Panc1 (cell line): Measurements from ENCODE around the gene EPHA3. TPM values are rescaled to one million over a fixed set of nuclear protein-coding genes. Genes with fewer than 3 reads are reported as not detected.

Source experiments
- ATAC-seq: fragments of 200-7000 bp; cut with Tn5 transposase; 2 replicates; pipeline ENCODE4 v1.9.1; 2020; ENCODE audit warnings: mild to moderate bottlenecking, moderate library complexity
- BruUV-seq: library from RNA; stranded (reverse); fragments of 400-500 nt; replicated peaks from 2 replicates; lab custom pipeline; 2021; lab: Mats Ljungman, UMichigan
- CTCF ChIA-PET: fragments of 300-600 bp; sonication (Branson Sonifier 250); formaldehyde crosslinking; loops from one replicate; lab custom pipeline; 2022; ENCODE audit warnings: antibody characterized with exemption; lab: Charles Lee
- POLR2A ChIA-PET: fragments of 300-600 bp; sonication (Branson Sonifier 250); formaldehyde crosslinking; loops from one replicate; lab custom pipeline; 2022; ENCODE audit warnings: antibody characterized with exemption; lab: Charles Lee
- DNase-seq: peaks from one replicate; pipeline ENCODE4 v3.0.0-alpha.2; 2010; ENCODE audit warnings: low read depth, low spot score
- H3K27ac ChIP-seq: 2 replicates; pipeline ENCODE4 v1.5.1; 2011; ENCODE audit warnings: mild to moderate bottlenecking, low read length, inconsistent platforms
- H3K27me3 ChIP-seq: fragments of 200-500 bp; sonication (Bioruptor generic); 2 replicates; pipeline ENCODE4 v1.6.0; 2014; ENCODE audit warnings: low read length, inconsistent platforms; ENCODE audit not compliant: control insufficient read depth, insufficient read depth
- H3K36me3 ChIP-seq: fragments of 200-500 bp; sonication (Bioruptor generic); 2 replicates; pipeline ENCODE4 v1.5.1; 2014; ENCODE audit warnings: inconsistent platforms, mild to moderate bottlenecking, low read length, moderate library complexity; ENCODE audit not compliant: control insufficient read depth, insufficient read depth
- H3K4me1 ChIP-seq: 2 replicates; pipeline ENCODE4 v1.5.1; 2011; ENCODE audit warnings: inconsistent platforms, mild to moderate bottlenecking, low read length, moderate library complexity; ENCODE audit not compliant: control insufficient read depth, insufficient read depth
- H3K4me3 ChIP-seq, 2 experiments: 2 replicates each; pipeline ENCODE4 v1.5.1; 2011 to 2012; ENCODE audit warnings: low read depth in 2 of 2, low read length in 2 of 2, mild to moderate bottlenecking in 2 of 2, inconsistent platforms in 1 of 2, moderate library complexity in 1 of 2
- H3K9me3 ChIP-seq: fragments of 200-500 bp; sonication (Bioruptor generic); 2 replicates; pipeline ENCODE4 v1.5.1; 2014; ENCODE audit warnings: low read depth, mild to moderate bottlenecking, inconsistent platforms, low read length, moderate library complexity; ENCODE audit not compliant: control insufficient read depth, insufficient read depth
- CTCF ChIP-seq: fragments of 450-650 bp; IDR thresholded peaks from 2 replicates; pipeline ENCODE4 v1.5.1; 2017; ENCODE audit warnings: mild to moderate bottlenecking
- POLR2AphosphoS5 ChIP-seq: IDR thresholded peaks from 2 replicates; pipeline ENCODE4 v1.6.1; 2012; ENCODE audit warnings: mild to moderate bottlenecking, low read depth, low read length, moderate library complexity
- REST ChIP-seq, 2 experiments: IDR thresholded peaks; 2 replicates each; pipeline ENCODE4 v1.6.1; 2011 to 2012; ENCODE audit warnings: low read depth in 2 of 2, control low read depth in 1 of 2, low read length in 1 of 2, mild to moderate bottlenecking in 1 of 2, moderate library complexity in 1 of 2; ENCODE audit not compliant: insufficient read depth in 1 of 2
- SIN3A ChIP-seq: IDR thresholded peaks from 2 replicates; pipeline ENCODE4 v1.6.1; 2012; ENCODE audit warnings: low read depth, mild to moderate bottlenecking, low read length, moderate library complexity, borderline replicate concordance; ENCODE audit not compliant: insufficient read depth
- TCF7L2 ChIP-seq: IDR thresholded peaks from 2 replicates; pipeline ENCODE4 v1.6.1; 2011; ENCODE audit warnings: mild to moderate bottlenecking, low read depth, low read length, inconsistent platforms
- in situ Hi-C: cut with HindIII; loops from 2 replicates; pipeline ENCODE4 v1.10.0; 2016; ENCODE audit warnings: low sequenced_read_pairs, low pct_unique_long_range_greater_than_20kb
- intact Hi-C: fragments of 100-400 bp; cut with micrococcal nuclease; formaldehyde crosslinking; loops from one replicate; pipeline ENCODE4 v1.10.0; 2022; ENCODE audit not compliant: unreplicated experiment
- total RNA-seq: library from RNA; stranded (reverse); gene quantifications from one replicate; pipeline ENCODE4 v1.2.1, GENCODE V29; 2021; ENCODE audit not compliant: unreplicated experiment

The EPHA3 gene
- total RNA-seq, 1 experiment from 2014 or later = 0.05 TPM

GRCh38 chr3:89262309-89262929, 155.0 kb downstream of the EPHA3 start:
- Histone ChIP-seq H3K4me1 (no peaks in the 10 kb centered on the region), H3K9me3 (no peaks in the 10 kb centered on the region), H3K36me3 (no peaks in the 10 kb centered on the region), H3K27me3 (no peaks in the 10 kb centered on the region), H3K4me3 (no peak overlapping the region), H3K27ac (no peak overlapping the region)
- in situ Hi-C loops = no loop called here
- no peak for DNase-seq
- intact Hi-C loops = no loop called here
- no TSS peak for BruUV-seq
- no peak for ATAC-seq
- ChIA-PET CTCF (no interaction called here), POLR2A (no interaction called here)
- no peak for TF ChIP-seq TCF7L2
- TF ChIP-seq CTCF = no peak
- TF ChIP-seq REST (IDR thresholded peaks at IDR 0.05; ENCODE audit: insufficient read depth in 1 of 2, low read depth in 2 of 2, low read length in 1 of 2) = no peak
- TF ChIP-seq SIN3A = no peak
- TF ChIP-seq POLR2AphosphoS5 = no peak

DNA sequence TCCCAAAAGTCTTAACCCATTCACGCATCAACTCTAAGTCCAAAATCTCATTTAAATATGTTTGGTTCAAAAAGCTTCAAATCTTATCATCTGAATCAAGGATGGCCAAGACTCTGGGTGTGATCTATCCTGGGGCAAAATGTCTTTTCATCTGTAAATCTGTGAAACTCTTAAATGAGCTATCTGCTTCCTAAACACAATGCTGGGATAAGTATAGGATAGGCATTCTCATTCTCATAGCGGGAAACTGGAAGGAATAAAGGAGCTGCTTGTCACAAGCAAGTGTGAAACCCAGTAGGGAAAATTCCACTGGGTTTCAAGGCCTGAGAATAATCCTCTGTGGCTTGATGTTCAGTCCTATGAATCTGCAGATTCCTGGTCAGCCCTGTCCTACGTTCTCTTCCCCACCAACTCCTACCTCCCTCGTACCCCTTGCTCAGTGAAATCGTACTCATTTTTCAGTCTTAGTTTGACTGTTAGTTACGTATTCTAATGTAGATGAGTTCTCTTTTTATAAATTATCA, 156.7 kb downstream of the EPHA3 start:
- no peak overlapping the region for H3K4me3 ChIP-seq
- BruUV-seq = no TSS peak
- in situ Hi-C loops (no loop called here), intact Hi-C loops (no loop called here)
- ChIA-PET POLR2A (no interaction called here), CTCF (no interaction called here)
- DNase-seq = no peak
- no peak overlapping the region for H3K27ac ChIP-seq
- no peaks in the 10 kb centered on the region for H3K4me1 ChIP-seq
- H3K27me3 ChIP-seq = no peaks in the 10 kb centered on the region
- no peak for TF ChIP-seq SIN3A
- TF ChIP-seq TCF7L2 = no peak
- no peak for TF ChIP-seq REST (IDR thresholded peaks at IDR 0.05; ENCODE audit: insufficient read depth in 1 of 2, low read depth in 2 of 2, low read length in 1 of 2)
- no peak for TF ChIP-seq POLR2AphosphoS5
- no peak for TF ChIP-seq CTCF
- H3K36me3 ChIP-seq = no peaks in the 10 kb centered on the region
- H3K9me3 ChIP-seq = no peaks in the 10 kb centered on the region
- ATAC-seq = no peak
